ENCODE measurements around the gene PWP2. TPM values are rescaled to one million over a fixed set of nuclear protein-coding genes. Genes with fewer than 3 reads are reported as not detected.
"Not testable (repeated sequence)": the region's sequence is repeated elsewhere in the genome, so short reads cannot be mapped to it uniquely, and the experiment has no call there.

The PWP2 gene
- total RNA-seq: 17.6 TPM
- polyA plus RNA-seq: 10 to 100 TPM in 1 of 4 donors, 1 to 10 TPM in 1, under 1 TPM in 2; 0.78 to 15.7 (median 4.1) TPM

DNA sequence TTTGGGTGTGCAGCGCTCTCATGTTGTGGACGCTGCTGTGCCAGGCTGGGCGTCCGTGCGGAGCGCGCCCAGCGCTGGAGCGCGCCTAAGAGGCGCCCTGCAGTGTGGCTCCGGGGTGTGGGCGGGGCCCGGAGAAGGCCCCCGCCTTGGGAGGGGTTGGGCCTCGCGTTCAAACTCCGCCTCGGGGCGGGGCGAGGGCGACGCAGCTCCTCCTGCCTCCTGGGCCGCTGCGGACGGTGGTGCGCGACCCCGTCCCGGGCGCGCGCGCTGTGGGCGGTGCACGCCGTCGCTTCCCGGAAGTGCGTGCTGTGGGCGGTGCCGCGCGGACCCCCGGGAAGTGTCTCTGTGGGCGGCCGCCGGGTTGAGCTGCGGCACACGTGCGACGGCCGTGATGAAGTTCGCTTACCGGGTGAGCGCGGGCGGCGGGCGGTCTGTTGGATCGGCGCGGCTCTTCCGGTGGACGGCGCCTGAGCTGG lies at the start of gene PWP2:
Gene PWP2 (plus strand): TSS at position 374 of the 476 bp plus-strand sequence. CDS start 18 bp downstream, at position 392.
- peak within 1 kb of the TSS in 2 of 4 donors; percentile 39 to 64 for H3K4me3 Mint-ChIP-seq
- DNase-seq: peak in 2 of 3 donors; percentile 59 to 63

DNA sequence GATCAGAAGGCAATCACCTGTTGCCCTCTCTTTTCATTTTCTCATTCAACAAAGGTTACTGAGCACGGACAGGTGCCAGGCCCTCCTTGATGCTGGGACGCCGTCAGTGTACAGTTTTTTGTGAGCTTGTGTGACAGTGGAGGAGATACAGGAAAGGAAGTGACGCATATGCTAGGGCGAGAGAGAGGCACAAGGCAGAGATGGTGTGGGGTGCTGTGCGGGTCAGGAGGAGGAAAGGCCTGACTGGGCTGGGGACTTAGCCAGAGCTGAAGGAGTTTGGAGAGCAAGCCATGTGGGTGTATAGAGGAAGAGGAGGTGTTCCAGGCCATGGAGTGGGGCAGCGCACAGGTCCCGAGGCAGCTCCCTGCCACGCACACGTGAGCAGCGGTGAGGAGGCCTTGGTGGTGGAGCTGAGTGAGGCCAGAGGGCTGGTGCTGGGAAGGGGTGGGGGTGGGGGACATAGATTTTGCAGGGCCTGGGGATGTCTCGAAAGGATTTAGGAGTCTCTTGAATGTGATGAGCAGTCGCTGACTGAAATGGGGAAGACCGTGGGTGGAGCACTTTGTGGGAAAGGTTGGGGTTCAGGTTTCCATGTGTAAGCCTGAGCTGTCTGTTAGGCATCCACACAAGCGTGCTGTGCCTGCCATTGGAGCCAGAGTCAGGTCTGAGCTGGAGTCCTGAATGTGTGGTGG lies 49.1 kb upstream of the PWP2 start:
- Histone ChIP-seq H3K4me3 (ENCODE audit: low read depth, low read length) (no peak overlapping the region), H3K4me1 (ENCODE audit: control insufficient read depth, insufficient read depth, low read length, poor library complexity, severe bottlenecking) (no peaks in the 10 kb centered on the region), H3K27me3 (ENCODE audit: control insufficient read depth, insufficient read depth, low read length) (no peaks in the 10 kb centered on the region), H3K27ac (ENCODE audit: insufficient read depth, low read length, poor library complexity, severe bottlenecking) (peak overlapping the region; percentile 48), H3K36me3 (ENCODE audit: control insufficient read depth, insufficient read depth, low read length) (peaks cover 85% of the 10 kb centered on the region), H3K9me3 (ENCODE audit: control insufficient read depth in 2 of 2, low read length in 2 of 2) (no peaks in the 10 kb centered on the region)
- Mint-ChIP-seq H3K27ac (peak overlapping the region in 2 of 3 donors; percentile 73 to 96), H3K36me3 (peaks cover 48% of the 10 kb centered on the region), H3K4me3 (peak overlapping the region in 3 of 4 donors; percentile 30 to 78 (median 57)), H3K9me3 (no peaks in the 10 kb centered on the region), H3K4me1 (peaks cover 0 to 24% (median 15%) of the 10 kb centered on the region in 4 donors), H3K27me3 (no peaks in the 10 kb centered on the region)
- ATAC-seq (ENCODE audit: low read depth in 2 of 2) (peak in 1 of 2 donors; percentile 41), DNase-seq (peak in 1 of 3 donors; percentile 13)

More for the DNA sequence above, at the start of gene PWP2:
- not testable (repeated sequence) for H3K9me3 Mint-ChIP-seq; H3K27me3 Mint-ChIP-seq; H3K36me3 ChIP-seq (ENCODE audit: control insufficient read depth, insufficient read depth, low read length); H3K4me3 ChIP-seq (ENCODE audit: low read depth, low read length); H3K4me1 ChIP-seq (ENCODE audit: control insufficient read depth, insufficient read depth, low read length, poor library complexity, severe bottlenecking); H3K9me3 ChIP-seq (ENCODE audit: control insufficient read depth in 2 of 2, low read length in 2 of 2); H3K27me3 ChIP-seq (ENCODE audit: control insufficient read depth, insufficient read depth, low read length); H3K27ac Mint-ChIP-seq; H3K4me1 Mint-ChIP-seq; H3K36me3 Mint-ChIP-seq
- peak; percentile 94 to 95 for ATAC-seq (ENCODE audit: low read depth in 2 of 2)
- H3K27ac ChIP-seq (ENCODE audit: insufficient read depth, low read length, poor library complexity, severe bottlenecking): peak within 1 kb of the TSS; percentile 14

DNA sequence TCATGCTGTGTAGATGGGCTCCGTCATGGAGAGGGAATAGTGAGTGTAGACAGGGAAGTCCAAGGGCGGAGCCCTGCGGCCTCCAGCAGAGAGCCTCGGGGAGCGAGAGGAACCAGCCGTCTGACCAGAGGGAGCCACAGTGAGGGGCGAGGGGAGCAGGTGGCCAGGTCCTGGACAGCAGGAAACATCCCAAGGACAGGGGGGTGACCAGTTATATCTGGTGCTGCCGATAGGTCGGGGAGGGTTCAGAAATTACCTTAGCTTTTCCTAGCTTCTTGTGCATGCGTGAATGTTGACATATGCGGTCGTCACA lies 48.6 kb upstream of the PWP2 start:
- Mint-ChIP-seq H3K4me1 (peaks cover 0 to 24% (median 16%) of the 10 kb centered on the region in 4 donors), H3K27ac (peak overlapping the region; percentile 44 to 96 (median 73)), H3K27me3 (no peaks in the 10 kb centered on the region), H3K9me3 (no peaks in the 10 kb centered on the region), H3K36me3 (peaks cover 47% of the 10 kb centered on the region), H3K4me3 (no peak overlapping the region)
- H3K4me3 ChIP-seq (ENCODE audit: low read depth, low read length): no peak overlapping the region
- no peak for DNase-seq
- ATAC-seq (ENCODE audit: low read depth in 2 of 2): no peak
- no peak overlapping the region for H3K27ac ChIP-seq (ENCODE audit: insufficient read depth, low read length, poor library complexity, severe bottlenecking)
- peaks cover 85% of the 10 kb centered on the region for H3K36me3 ChIP-seq (ENCODE audit: control insufficient read depth, insufficient read depth, low read length)
- H3K9me3 ChIP-seq (ENCODE audit: control insufficient read depth in 2 of 2, low read length in 2 of 2): no peaks in the 10 kb centered on the region
- H3K4me1 ChIP-seq (ENCODE audit: control insufficient read depth, insufficient read depth, low read length, poor library complexity, severe bottlenecking): no peaks in the 10 kb centered on the region
- no peaks in the 10 kb centered on the region for H3K27me3 ChIP-seq (ENCODE audit: control insufficient read depth, insufficient read depth, low read length)

DNA sequence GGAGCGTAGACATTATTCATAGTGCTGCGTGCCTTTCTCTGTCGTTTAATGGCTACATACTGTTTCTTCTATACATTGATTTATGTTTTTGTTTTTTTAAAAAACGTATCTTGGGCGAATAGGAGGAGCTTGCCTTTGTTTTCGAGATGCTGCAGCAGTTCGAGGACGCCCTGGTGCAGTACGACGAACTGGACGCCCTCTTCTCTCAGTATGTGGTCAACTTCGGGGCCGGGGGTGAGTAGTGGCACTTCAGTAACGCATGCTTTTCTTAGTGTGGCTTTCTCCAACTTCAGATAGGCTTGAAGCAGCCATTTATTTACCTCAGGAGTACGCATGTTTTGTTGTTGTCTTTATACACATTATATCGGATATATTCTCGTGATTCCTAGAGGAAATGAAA lies 48.2 kb upstream of the PWP2 start:
- Mint-ChIP-seq H3K4me1 (peaks cover 0 to 25% (median 19%) of the 10 kb centered on the region in 4 donors), H3K4me3 (no peak overlapping the region), H3K9me3 (no peaks in the 10 kb centered on the region), H3K36me3 (peaks cover 48% of the 10 kb centered on the region), H3K27me3 (no peaks in the 10 kb centered on the region), H3K27ac (peak overlapping the region in 2 of 3 donors; percentile 38 to 73)
- Histone ChIP-seq H3K27ac (ENCODE audit: insufficient read depth, low read length, poor library complexity, severe bottlenecking) (no peak overlapping the region), H3K36me3 (ENCODE audit: control insufficient read depth, insufficient read depth, low read length) (peaks cover 85% of the 10 kb centered on the region), H3K4me3 (ENCODE audit: low read depth, low read length) (no peak overlapping the region), H3K27me3 (ENCODE audit: control insufficient read depth, insufficient read depth, low read length) (no peaks in the 10 kb centered on the region), H3K4me1 (ENCODE audit: control insufficient read depth, insufficient read depth, low read length, poor library complexity, severe bottlenecking) (no peaks in the 10 kb centered on the region), H3K9me3 (ENCODE audit: control insufficient read depth in 2 of 2, low read length in 2 of 2) (no peaks in the 10 kb centered on the region)
- ATAC-seq (ENCODE audit: low read depth in 2 of 2) (no peak), DNase-seq (no peak)

DNA sequence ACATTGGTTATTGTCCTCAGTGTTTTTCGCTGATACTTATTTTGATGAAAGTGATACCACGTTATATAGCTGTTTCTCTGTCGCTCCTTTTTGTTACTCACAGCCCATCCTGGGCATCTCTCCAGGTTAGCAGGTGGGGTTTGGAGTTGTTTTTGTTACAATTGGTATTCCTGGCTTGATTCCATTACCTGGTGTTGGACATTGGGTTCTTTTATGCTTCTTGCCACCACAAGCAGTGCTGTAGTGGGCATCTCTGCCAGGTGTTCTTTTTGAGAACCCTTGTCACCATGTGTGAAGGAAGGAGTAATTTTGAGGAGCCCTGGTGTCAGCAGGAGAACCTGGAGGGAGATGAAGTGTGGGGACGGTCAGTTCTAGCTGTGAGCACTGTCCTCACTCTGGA lies 47.5 kb upstream of the PWP2 start:
- Histone ChIP-seq H3K4me3 (ENCODE audit: low read depth, low read length) (no peak overlapping the region), H3K4me1 (ENCODE audit: control insufficient read depth, insufficient read depth, low read length, poor library complexity, severe bottlenecking) (peaks cover 4% of the 10 kb centered on the region), H3K27ac (ENCODE audit: insufficient read depth, low read length, poor library complexity, severe bottlenecking) (no peak overlapping the region), H3K9me3 (ENCODE audit: control insufficient read depth in 2 of 2, low read length in 2 of 2) (no peaks in the 10 kb centered on the region), H3K27me3 (ENCODE audit: control insufficient read depth, insufficient read depth, low read length) (no peaks in the 10 kb centered on the region), H3K36me3 (ENCODE audit: control insufficient read depth, insufficient read depth, low read length) (peaks cover 85% of the 10 kb centered on the region)
- H3K27ac Mint-ChIP-seq: no peak overlapping the region
- H3K27me3 Mint-ChIP-seq: no peaks in the 10 kb centered on the region
- no peak for DNase-seq
- H3K9me3 Mint-ChIP-seq: no peaks in the 10 kb centered on the region
- no peak overlapping the region for H3K4me3 Mint-ChIP-seq
- ATAC-seq (ENCODE audit: low read depth in 2 of 2): no peak
- H3K4me1 Mint-ChIP-seq: peaks cover 0 to 28% (median 22%) of the 10 kb centered on the region in 4 donors
- H3K36me3 Mint-ChIP-seq: peaks cover 52% of the 10 kb centered on the region

DNA sequence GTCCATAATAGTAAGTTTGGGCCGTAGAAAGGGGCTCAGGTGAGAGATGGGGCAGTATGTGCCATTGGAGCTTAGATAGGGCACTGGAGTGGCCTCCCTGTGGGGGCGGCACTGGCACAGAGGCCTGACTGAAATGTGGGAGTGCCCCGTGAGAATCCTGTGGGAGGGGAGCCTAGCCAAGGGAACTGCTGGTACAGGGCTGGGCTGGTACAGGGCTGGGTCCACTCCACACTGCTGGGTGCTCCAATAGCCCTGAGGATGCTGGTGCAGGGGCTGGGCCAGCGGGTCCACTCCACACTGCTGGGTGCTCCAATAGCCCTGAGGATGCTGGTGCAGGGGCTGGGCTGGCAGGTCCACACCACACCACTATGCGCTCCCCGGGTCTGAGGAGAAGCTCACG lies 44.8 kb upstream of the PWP2 start:
- peaks cover 73% of the 10 kb centered on the region for H3K36me3 ChIP-seq (ENCODE audit: control insufficient read depth, insufficient read depth, low read length)
- H3K4me1 Mint-ChIP-seq: peaks cover 12 to 47% (median 36%) of the 10 kb centered on the region in 4 donors
- H3K27me3 Mint-ChIP-seq: no peaks in the 10 kb centered on the region
- no peak for DNase-seq
- ATAC-seq (ENCODE audit: low read depth in 2 of 2): no peak
- H3K27ac ChIP-seq (ENCODE audit: insufficient read depth, low read length, poor library complexity, severe bottlenecking): no peak overlapping the region
- no peak overlapping the region for H3K4me3 ChIP-seq (ENCODE audit: low read depth, low read length)
- H3K4me1 ChIP-seq (ENCODE audit: control insufficient read depth, insufficient read depth, low read length, poor library complexity, severe bottlenecking): peaks cover 17% of the 10 kb centered on the region
- no peaks in the 10 kb centered on the region for H3K9me3 ChIP-seq (ENCODE audit: control insufficient read depth in 2 of 2, low read length in 2 of 2)
- H3K27me3 ChIP-seq (ENCODE audit: control insufficient read depth, insufficient read depth, low read length): no peaks in the 10 kb centered on the region
- H3K4me3 Mint-ChIP-seq: no peak overlapping the region
- peak overlapping the region in 2 of 3 donors; percentile 91 to 99 for H3K27ac Mint-ChIP-seq
- no peaks in the 10 kb centered on the region for H3K9me3 Mint-ChIP-seq
- peaks cover 54% of the 10 kb centered on the region for H3K36me3 Mint-ChIP-seq

DNA sequence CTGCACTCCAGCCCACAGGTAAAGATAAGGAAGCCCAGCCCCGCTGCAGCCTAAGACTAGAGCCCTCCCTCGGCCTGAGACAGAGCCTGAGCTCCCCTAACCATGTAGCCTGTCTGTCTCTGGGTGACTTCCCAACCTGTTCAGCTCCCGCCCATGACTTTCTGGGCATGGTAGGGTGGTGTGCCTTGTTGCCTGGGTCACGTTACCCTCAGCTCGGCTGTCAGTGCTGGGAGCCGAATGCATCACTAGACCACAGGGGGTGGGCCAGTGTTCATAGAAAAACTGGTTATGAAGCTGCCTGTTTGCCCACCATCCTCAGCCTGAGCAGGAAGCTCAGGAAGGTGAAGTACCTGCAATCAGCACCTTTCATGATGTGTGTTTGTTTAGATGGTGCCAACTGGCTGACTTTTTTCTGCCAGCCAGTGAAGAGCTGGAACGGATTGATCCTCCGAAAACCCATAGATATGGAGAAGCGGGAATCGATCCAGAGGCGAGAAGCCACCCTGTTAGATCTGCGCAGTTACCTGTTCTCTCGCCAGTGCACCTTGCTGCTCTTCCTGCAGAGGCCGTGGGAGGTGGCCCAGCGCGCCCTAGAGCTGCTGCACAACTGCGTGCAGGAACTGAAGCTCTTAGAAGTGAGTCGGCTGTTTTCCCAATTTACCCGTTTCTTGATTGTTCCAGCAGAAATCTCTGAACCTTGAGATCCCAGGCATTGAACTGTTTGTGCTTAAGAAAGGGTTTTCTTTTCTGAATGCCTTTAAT lies 43.9 kb upstream of the PWP2 start:
- peaks cover 70% of the 10 kb centered on the region for H3K36me3 ChIP-seq (ENCODE audit: control insufficient read depth, insufficient read depth, low read length)
- no peak overlapping the region for H3K4me3 Mint-ChIP-seq
- peak overlapping the region; percentile 20 to 99 (median 95) for H3K27ac Mint-ChIP-seq
- no peak overlapping the region for H3K4me3 ChIP-seq (ENCODE audit: low read depth, low read length)
- H3K36me3 Mint-ChIP-seq: peaks cover 53% of the 10 kb centered on the region
- H3K27ac ChIP-seq (ENCODE audit: insufficient read depth, low read length, poor library complexity, severe bottlenecking): peak overlapping the region; percentile 87
- DNase-seq (no peak), ATAC-seq (ENCODE audit: low read depth in 2 of 2) (no peak)
- H3K27me3 Mint-ChIP-seq: no peaks in the 10 kb centered on the region
- no peaks in the 10 kb centered on the region for H3K27me3 ChIP-seq (ENCODE audit: control insufficient read depth, insufficient read depth, low read length)
- peaks cover 17% of the 10 kb centered on the region for H3K4me1 ChIP-seq (ENCODE audit: control insufficient read depth, insufficient read depth, low read length, poor library complexity, severe bottlenecking)
- H3K4me1 Mint-ChIP-seq: peaks cover 16 to 40% (median 35%) of the 10 kb centered on the region in 4 donors
- no peaks in the 10 kb centered on the region for H3K9me3 Mint-ChIP-seq
- H3K9me3 ChIP-seq (ENCODE audit: control insufficient read depth in 2 of 2, low read length in 2 of 2): no peaks in the 10 kb centered on the region

Measured in CD4-positive, CD25-positive, alpha-beta regulatory T cell (primary cell).